Measurements from ENCODE around the gene RSPO3.

- no peak for TF ChIP-seq CTCF (IDR thresholded peaks at IDR 0.05)
- no peak for TF ChIP-seq ZFX (IDR thresholded peaks at IDR 0.05; ENCODE audit: borderline replicate concordance)
Measured at GRCh38 chr6:127103482-127103881, 15.0 kb upstream of the RSPO3 start.
